Hypothalamus (tissue), 51 donors: ENCODE data around the gene CELA3B.
"Not testable (repeated sequence)": the region's sequence is repeated elsewhere in the genome, so short reads cannot be mapped to it uniquely, and the experiment has no call there.

Experiments
- DNase-seq, 51 donors: peaks; one replicate each; lab custom pipeline; 2025; lab: John Stamatoyannopoulos, UW

Gene CELA3B

GRCh38 chr1:22005261-22006149 is 28.7 kb downstream of the CELA3B start:
- peak in 4 of 51 donors; percentile 1 to 17 (median 4) for DNase-seq

DNA sequence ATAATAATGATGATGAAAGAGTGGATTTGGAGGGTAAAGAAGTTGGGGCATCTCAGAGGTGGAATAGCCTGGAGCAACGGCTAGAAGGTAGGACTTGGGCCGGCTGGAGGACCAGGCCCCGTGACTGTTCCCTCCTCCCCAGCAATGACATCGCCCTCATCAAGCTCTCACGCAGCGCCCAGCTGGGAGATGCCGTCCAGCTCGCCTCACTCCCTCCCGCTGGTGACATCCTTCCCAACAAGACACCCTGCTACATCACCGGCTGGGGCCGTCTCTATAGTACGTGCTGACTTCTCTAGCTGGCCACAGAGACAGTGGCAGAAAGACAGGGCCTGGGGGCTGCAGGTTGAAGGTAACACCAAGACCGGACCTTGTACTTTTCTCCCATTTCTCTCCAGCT is 29.9 kb downstream of the CELA3B start:
- DNase-seq = not testable (repeated sequence)

DNA sequence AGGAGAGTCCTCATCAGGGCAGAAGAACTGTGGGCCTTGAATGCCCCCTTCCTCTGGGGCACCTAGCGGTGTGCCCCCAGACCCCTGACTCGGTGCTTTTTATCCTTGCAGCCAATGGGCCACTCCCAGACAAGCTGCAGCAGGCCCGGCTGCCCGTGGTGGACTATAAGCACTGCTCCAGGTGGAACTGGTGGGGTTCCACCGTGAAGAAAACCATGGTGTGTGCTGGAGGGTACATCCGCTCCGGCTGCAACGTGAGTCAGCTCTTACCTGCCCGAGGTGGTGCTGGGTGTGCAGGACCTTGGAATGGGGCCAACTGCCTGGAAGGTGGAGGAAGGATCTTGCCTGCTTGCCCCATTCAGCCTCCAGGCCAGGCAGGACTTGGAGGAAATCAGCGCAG is 30.4 kb downstream of the CELA3B start:
- not testable (repeated sequence) for DNase-seq

- DNase-seq = not testable (repeated sequence)
Observed at GRCh38 chr1:22009566-22009965, 32.7 kb downstream of the CELA3B start.

DNA sequence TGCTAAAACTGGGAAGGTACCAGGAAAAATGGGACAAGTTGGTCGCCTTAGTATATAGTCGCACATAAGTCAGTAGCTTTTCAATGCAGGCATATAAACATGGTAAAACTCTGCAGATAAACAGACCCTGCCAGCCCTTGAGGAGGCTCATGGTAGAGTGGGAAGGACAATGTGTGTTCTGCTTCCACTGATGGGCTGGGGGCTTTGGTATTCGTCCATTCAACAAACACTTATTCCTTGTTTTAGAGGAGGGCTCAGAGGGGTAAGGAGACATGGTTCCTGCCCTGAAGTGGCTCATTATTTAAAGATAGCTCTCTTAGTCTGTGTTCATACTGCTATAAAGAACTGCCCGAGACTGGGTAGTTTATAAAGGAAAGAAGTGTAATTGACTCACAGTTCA is 35.9 kb downstream of the CELA3B start:
- DNase-seq = not testable (repeated sequence)

DNA sequence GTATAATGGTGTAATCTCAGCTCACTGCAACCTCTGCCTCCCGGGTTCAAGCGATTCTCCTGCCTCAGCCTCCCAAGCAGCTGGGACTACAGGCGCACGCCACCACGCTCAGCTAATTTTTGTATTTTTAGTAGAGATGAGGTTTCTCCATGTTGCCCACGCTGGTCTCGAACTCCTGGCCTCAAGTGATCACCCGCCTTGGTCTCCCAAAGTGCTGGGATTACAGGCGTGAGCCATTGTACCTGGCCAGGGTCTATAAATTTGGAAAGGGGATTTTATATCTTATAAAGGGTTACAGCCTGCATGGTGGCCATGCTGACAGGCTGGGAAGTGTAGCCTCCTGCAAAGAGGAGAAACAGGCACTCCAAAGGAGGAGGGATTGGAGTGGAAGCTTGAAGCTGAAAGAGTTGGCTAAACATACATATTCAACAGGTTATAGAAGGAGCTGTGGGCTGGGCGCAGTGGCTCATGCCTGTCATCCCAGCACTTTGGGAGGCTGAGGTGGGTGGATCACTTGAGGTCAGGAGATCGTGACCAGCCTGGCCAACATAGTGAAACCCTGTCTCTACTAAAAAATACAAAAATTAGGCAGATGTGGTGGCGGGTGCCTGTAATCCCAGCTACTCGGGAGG is 37.9 kb downstream of the CELA3B start:
- DNase-seq = not testable (repeated sequence)

- DNase-seq = peak in 3 of 51 donors; percentile 4 to 16 (median 10)
Observed at GRCh38 chr1:22018583-22019559, 42.0 kb downstream of the CELA3B start.

DNA sequence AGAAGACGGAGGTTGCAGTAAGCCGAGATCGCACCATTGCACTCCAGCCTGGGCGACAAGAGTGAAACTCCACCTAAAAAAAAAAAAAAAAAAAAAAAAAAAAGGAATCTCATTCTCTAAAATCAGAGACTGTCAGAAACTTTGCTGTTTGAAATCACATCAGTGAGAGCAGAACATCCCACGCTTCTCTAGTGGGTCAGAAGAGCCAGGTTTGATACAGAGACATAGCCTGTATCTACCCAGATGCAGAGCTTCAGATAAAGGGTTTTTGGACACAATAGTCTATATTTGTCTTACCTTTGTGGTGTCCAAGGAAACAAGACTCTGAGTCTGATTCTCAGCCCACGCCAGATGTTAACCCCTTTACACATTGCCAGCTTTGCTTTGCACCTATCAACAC is 44.2 kb downstream of the CELA3B start:
- DNase-seq = peak in 1 of 51 donors; percentile 8

DNA sequence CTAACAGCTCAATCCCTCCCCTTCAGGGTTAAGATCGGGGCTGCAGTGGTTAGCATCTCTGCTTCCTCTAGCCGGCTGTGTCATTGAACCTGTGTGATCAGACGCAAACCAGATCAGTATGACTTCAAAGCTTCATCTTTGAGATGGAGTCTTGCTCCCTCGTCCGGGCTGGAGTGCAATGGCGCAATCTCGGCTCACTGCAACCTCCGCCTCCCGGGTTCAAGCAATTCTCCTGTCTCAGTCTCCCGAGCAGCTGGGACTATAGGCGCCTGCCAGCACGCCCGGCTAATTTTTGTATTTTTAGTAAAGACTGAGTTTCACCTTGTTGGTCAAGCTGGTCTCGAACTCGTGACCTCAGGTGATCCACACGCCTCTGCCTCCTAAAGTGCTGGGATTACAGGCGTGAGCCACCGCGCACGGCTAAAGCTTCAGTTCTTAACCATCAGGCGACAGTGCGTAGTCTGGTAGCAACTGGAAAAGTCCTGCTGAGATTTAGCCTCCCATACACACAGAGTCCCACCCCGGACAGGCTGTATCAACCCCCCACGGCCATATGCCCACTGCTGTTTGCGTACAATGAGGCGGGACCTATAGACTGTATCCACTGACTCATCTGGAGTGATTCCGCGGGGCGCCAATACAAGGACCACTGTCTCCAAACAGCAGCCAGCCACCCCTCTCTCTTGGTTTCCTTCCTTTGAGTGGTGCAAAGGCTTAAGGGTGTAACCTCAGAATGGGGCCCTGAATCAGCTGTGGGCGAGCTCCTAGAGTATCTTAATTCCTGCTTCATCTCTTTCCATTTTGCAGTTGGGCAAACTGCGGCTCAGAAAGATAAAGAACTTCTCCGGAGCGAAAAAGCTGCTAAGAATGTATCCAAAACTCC is 47.9 kb downstream of the CELA3B start:
- DNase-seq = peak in 35 of 51 donors; percentile 19 to 93 (median 53)

GRCh38 chr1:22025368-22026155 is 48.7 kb downstream of the CELA3B start:
- DNase-seq = peak; percentile 34 to 93 (median 78)

GRCh38 chr1:22026924-22027289 is 50.1 kb downstream of the CELA3B start:
- DNase-seq = no peak

- no peak for DNase-seq
Observed at GRCh38 chr1:22030057-22030456, 53.2 kb downstream of the CELA3B start.

- no peak for DNase-seq
Observed at GRCh38 chr1:22030473-22030872, 53.7 kb downstream of the CELA3B start.

- DNase-seq = no peak
Observed at GRCh38 chr1:22031214-22031962, 54.6 kb downstream of the CELA3B start.

- not testable (repeated sequence) for DNase-seq
Observed at GRCh38 chr1:22034834-22035233, 58.0 kb downstream of the CELA3B start.

DNA sequence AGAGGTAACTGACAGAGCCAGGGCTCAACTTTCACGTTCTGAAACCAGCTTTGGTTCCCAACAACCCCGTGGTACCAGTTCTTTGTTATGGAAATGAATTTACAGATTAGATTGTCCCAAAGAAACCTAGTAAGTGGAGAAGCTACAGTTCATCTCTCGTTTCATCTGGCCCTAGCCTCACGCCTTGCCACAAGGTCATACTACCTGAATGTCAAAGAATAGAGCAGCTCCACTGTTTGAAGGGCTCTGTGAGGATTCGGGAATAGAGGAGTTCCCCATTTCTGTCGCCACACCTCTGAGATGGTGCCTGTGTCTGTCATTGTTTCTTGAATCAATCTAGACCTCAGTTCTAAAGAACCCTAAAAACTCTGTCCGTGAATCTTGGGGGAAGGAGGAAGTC is 60.7 kb downstream of the CELA3B start:
- no peak for DNase-seq

- peak in 29 of 51 donors; percentile 7 to 63 (median 23) for DNase-seq
Observed at GRCh38 chr1:22038036-22038435, 61.2 kb downstream of the CELA3B start.
